Astrocyte (in vitro differentiated cells and primary cell): Measurements from ENCODE around the gene BICRAL.

Experiments used
- CTCF ChIP-seq: IDR thresholded peaks from 2 replicates; pipeline ENCODE4 v1.5.1; 2011; ENCODE audit warnings: low read depth, mild to moderate bottlenecking, inconsistent platforms, low read length, moderate library complexity; ENCODE audit not compliant: insufficient read depth
- EZH2 ChIP-seq: IDR thresholded peaks from 2 replicates; pipeline ENCODE4 v1.6.1; 2012; ENCODE audit warnings: mild to moderate bottlenecking, low read length, inconsistent platforms; ENCODE audit not compliant: insufficient read depth

GRCh38 chr6:42860036-42860435 lies 78.2 kb downstream of the BICRAL start:
- TF ChIP-seq CTCF = no peak
- no peak for TF ChIP-seq EZH2
